Right lobe of liver (tissue), 4 donors: ENCODE results near the gene NHLRC4.

Source experiments
- POLR2A ChIP-seq: fragments of 450-650 bp; IDR thresholded peaks from one replicate; pipeline ENCODE4 v1.6.1; 2017; ENCODE audit warnings: antibody characterized with exemption, mild to moderate bottlenecking
- TF ChIP-seq, protein P1 (sequence below), 4 donors: fragments of 200-600 bp in 3 of 4; fragments of 450-650 bp in 1 of 4; IDR thresholded peaks; one replicate each; pipeline versions ENCODE4 v1.5.1 to v1.8.0; 2016 to 2022; ENCODE audit warnings: antibody characterized with exemption in 4 of 4, mild to moderate bottlenecking in 2 of 4
- donor health status: DM: no; HTN: no; CAD: no.
- donor health status: DM: no; HTN: no; CAD: no.
- donor health status: DM: no; HTN: yes; CAD: no.

DNA sequence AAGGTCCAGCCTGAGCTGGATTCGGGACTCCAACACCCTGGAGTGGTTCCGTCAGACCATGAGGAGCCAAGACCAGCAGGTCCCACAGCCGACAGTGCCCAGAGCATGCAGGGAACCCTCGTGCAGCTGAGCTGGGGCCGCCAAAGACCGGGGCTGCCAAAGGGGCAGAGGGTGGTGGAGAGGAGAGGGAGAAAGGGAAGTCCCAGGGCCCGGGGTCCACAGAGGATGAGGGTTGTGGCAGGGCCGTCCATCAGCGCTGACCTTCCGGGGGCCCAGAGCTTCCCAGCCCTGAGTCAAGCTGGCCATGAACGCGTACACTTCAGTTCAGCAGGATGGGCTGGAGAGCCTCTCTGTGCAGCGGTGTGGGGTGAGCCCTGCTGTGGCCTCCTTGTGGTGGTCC, 46.0 kb upstream of the NHLRC4 start:
- TF ChIP-seq, protein P1, sequence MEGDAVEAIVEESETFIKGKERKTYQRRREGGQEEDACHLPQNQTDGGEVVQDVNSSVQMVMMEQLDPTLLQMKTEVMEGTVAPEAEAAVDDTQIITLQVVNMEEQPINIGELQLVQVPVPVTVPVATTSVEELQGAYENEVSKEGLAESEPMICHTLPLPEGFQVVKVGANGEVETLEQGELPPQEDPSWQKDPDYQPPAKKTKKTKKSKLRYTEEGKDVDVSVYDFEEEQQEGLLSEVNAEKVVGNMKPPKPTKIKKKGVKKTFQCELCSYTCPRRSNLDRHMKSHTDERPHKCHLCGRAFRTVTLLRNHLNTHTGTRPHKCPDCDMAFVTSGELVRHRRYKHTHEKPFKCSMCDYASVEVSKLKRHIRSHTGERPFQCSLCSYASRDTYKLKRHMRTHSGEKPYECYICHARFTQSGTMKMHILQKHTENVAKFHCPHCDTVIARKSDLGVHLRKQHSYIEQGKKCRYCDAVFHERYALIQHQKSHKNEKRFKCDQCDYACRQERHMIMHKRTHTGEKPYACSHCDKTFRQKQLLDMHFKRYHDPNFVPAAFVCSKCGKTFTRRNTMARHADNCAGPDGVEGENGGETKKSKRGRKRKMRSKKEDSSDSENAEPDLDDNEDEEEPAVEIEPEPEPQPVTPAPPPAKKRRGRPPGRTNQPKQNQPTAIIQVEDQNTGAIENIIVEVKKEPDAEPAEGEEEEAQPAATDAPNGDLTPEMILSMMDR (IDR thresholded peaks at IDR 0.05) = no peak
- no peak for TF ChIP-seq POLR2A
